ENCODE data around the gene TEC. TPM values are rescaled to one million over a fixed set of nuclear protein-coding genes. Genes with fewer than 3 reads are reported as not detected.

The TEC gene
- total and polyA plus RNA-seq, 2 donors from 2014 or later: 1.1 to 5.9 TPM

GRCh38 chr4:48157271-48157670 is 112.4 kb downstream of the TEC start:
- Histone ChIP-seq H3K9ac (ENCODE audit: low read length in 3 of 3) (no peak overlapping the region), H3K36me3 (ENCODE audit: control insufficient read depth in 2 of 3, insufficient read depth in 3 of 3, low read length in 3 of 3) (peaks cover 0 to 9% (median 8%) of the 10 kb centered on the region in 3 donors), H3K9me3 (ENCODE audit: control insufficient read depth in 2 of 3, insufficient read depth in 1 of 3, low read length in 3 of 3) (peaks cover 0 to 8% (median 5%) of the 10 kb centered on the region in 3 donors), H3K4me3 (ENCODE audit: low read length in 3 of 3) (no peak overlapping the region), H3K27me3 (ENCODE audit: control insufficient read depth, insufficient read depth, low read length) (no peaks in the 10 kb centered on the region), H3K27ac (ENCODE audit: low read depth in 2 of 2, low read length in 2 of 2) (no peak overlapping the region), H3K4me1 (ENCODE audit: control insufficient read depth in 2 of 3, insufficient read depth in 2 of 3, low read depth in 1 of 3, low read length in 3 of 3) (no peaks in the 10 kb centered on the region)
- intact Hi-C loops (cut with DNase I): no loop called here
- TF ChIP-seq CTCF (IDR thresholded peaks at IDR 0.05; ENCODE audit: borderline replicate concordance, extremely low read depth, insufficient read depth): no peak
- no peak for DNase-seq
- no peak for FAIRE-seq

GRCh38 chr4:48156423-48156822 is 113.2 kb downstream of the TEC start:
- no peak for TF ChIP-seq CTCF (IDR thresholded peaks at IDR 0.05; ENCODE audit: borderline replicate concordance, extremely low read depth, insufficient read depth)
- no peak for DNase-seq
- H3K9ac ChIP-seq (ENCODE audit: low read length in 3 of 3): no peak overlapping the region
- intact Hi-C loops (cut with DNase I): no loop called here
- no peak for FAIRE-seq
- H3K36me3 ChIP-seq (ENCODE audit: control insufficient read depth in 2 of 3, insufficient read depth in 3 of 3, low read length in 3 of 3): peaks cover 0 to 9% (median 8%) of the 10 kb centered on the region in 3 donors
- no peaks in the 10 kb centered on the region for H3K27me3 ChIP-seq (ENCODE audit: control insufficient read depth, insufficient read depth, low read length)
- no peak overlapping the region for H3K4me3 ChIP-seq (ENCODE audit: low read length in 3 of 3)
- H3K27ac ChIP-seq (ENCODE audit: low read depth in 2 of 2, low read length in 2 of 2): no peak overlapping the region
- H3K4me1 ChIP-seq (ENCODE audit: control insufficient read depth in 2 of 3, insufficient read depth in 2 of 3, low read depth in 1 of 3, low read length in 3 of 3): no peaks in the 10 kb centered on the region
- peaks cover 0 to 8% (median 5%) of the 10 kb centered on the region in 3 donors for H3K9me3 ChIP-seq (ENCODE audit: control insufficient read depth in 2 of 3, insufficient read depth in 1 of 3, low read length in 3 of 3)

GRCh38 chr4:48153791-48154550 is 115.7 kb downstream of the TEC start:
- no peak for TF ChIP-seq CTCF (IDR thresholded peaks at IDR 0.05; ENCODE audit: borderline replicate concordance, extremely low read depth, insufficient read depth)
- Histone ChIP-seq H3K27me3 (ENCODE audit: control insufficient read depth, insufficient read depth, low read length) (no peaks in the 10 kb centered on the region), H3K9me3 (ENCODE audit: control insufficient read depth in 2 of 3, insufficient read depth in 1 of 3, low read length in 3 of 3) (peaks cover 0 to 8% (median 5%) of the 10 kb centered on the region in 3 donors), H3K36me3 (ENCODE audit: control insufficient read depth in 2 of 3, insufficient read depth in 3 of 3, low read length in 3 of 3) (peaks cover 0 to 9% (median 8%) of the 10 kb centered on the region in 3 donors), H3K9ac (ENCODE audit: low read length in 3 of 3) (no peak overlapping the region), H3K27ac (ENCODE audit: low read depth in 2 of 2, low read length in 2 of 2) (no peak overlapping the region), H3K4me3 (ENCODE audit: low read length in 3 of 3) (no peak overlapping the region), H3K4me1 (ENCODE audit: control insufficient read depth in 2 of 3, insufficient read depth in 2 of 3, low read depth in 1 of 3, low read length in 3 of 3) (no peaks in the 10 kb centered on the region)
- intact Hi-C loops (cut with DNase I): no loop called here
- no peak for DNase-seq
- FAIRE-seq: no peak
